ENCODE data around the gene SYNE3.

SYNE3 gene

DNA sequence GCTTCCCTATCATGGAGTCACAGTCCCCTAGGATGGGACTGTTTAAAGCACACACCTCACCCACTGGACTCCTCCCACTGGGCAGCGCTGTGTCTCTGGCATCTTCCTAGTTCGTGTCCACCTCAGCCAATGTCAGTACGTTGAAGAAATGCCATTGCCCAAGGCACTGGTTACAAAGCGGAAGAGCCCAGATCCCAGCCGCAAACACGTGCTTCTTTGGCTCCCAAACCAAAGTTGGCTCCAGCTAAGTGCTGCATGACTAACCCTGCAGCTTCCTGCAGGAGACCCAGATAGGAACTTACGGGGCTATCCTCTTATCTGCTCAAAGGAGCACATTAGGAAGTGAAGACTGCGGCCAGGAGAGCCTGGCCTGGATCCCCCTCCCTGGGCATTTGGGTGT lies 9.3 kb downstream of the SYNE3 start:
- WGBS (ENCODE audit: extremely low coverage, insufficient coverage, low lambda C conversion rate), result no CpG with 5 or more reads among the region's 8 CpGs
- H3K23ac ChIP-seq (ENCODE audit: low read length), result no peak overlapping the region
- H4K8ac ChIP-seq (ENCODE audit: low read depth, low read length), result no peak overlapping the region
- H3K27ac ChIP-seq (ENCODE audit: low read depth, low read length), result no peak overlapping the region
- H2BK15ac ChIP-seq (replicated peaks; ENCODE audit: low read depth), result no peak overlapping the region
- no peak overlapping the region for H2AK5ac ChIP-seq (ENCODE audit: low read length)
- no peak overlapping the region for H3K9ac ChIP-seq (ENCODE audit: low read length)
- H3K27me3 ChIP-seq (ENCODE audit: insufficient read depth, low read length, poor library complexity), result no peaks in the 10 kb centered on the region
- no peak overlapping the region for H3K56ac ChIP-seq (ENCODE audit: low read length)
- no peaks in the 10 kb centered on the region for H3K36me3 ChIP-seq (ENCODE audit: control insufficient read depth, insufficient read depth, low read length)
- no peak overlapping the region for H4K5ac ChIP-seq (ENCODE audit: low read length)
- H2BK5ac ChIP-seq (ENCODE audit: low read length), result no peak overlapping the region
- H3K4me1 ChIP-seq (ENCODE audit: control insufficient read depth, low read depth, low read length), result no peaks in the 10 kb centered on the region
- H3K4ac ChIP-seq (ENCODE audit: low read depth, low read length), result no peak overlapping the region
- no peak overlapping the region for H3K4me3 ChIP-seq (ENCODE audit: low read length)
- no peaks in the 10 kb centered on the region for H3K79me1 ChIP-seq (ENCODE audit: low read length)
- H3K79me2 ChIP-seq (ENCODE audit: control insufficient read depth, insufficient read depth, low read length), result no peaks in the 10 kb centered on the region
- no peak overlapping the region for H2BK120ac ChIP-seq (ENCODE audit: low read depth, low read length)
- peak; percentile 55 for DNase-seq
- no peak overlapping the region for H3K18ac ChIP-seq (ENCODE audit: low read length)
- no peak overlapping the region for H3K4me2 ChIP-seq (ENCODE audit: low read length)

- H3K36me3 ChIP-seq (ENCODE audit: control insufficient read depth, insufficient read depth, low read length), result no peaks in the 10 kb centered on the region
- no peak overlapping the region for H3K4ac ChIP-seq (ENCODE audit: low read depth, low read length)
- DNase-seq, result no peak
- no peak overlapping the region for H3K27ac ChIP-seq (ENCODE audit: low read depth, low read length)
- H2AK5ac ChIP-seq (ENCODE audit: low read length), result no peak overlapping the region
- no peaks in the 10 kb centered on the region for H3K27me3 ChIP-seq (ENCODE audit: insufficient read depth, low read length, poor library complexity)
- H3K9ac ChIP-seq (ENCODE audit: low read length), result no peak overlapping the region
- H2BK15ac ChIP-seq (replicated peaks; ENCODE audit: low read depth), result no peak overlapping the region
- WGBS (ENCODE audit: extremely low coverage, insufficient coverage, low lambda C conversion rate), result no CpG with 5 or more reads among the region's 17 CpGs
- no peak overlapping the region for H2BK5ac ChIP-seq (ENCODE audit: low read length)
- no peaks in the 10 kb centered on the region for H3K79me1 ChIP-seq (ENCODE audit: low read length)
- no peaks in the 10 kb centered on the region for H3K79me2 ChIP-seq (ENCODE audit: control insufficient read depth, insufficient read depth, low read length)
- H3K23ac ChIP-seq (ENCODE audit: low read length), result no peak overlapping the region
- H3K56ac ChIP-seq (ENCODE audit: low read length), result no peak overlapping the region
- H3K18ac ChIP-seq (ENCODE audit: low read length), result no peak overlapping the region
- H2BK120ac ChIP-seq (ENCODE audit: low read depth, low read length), result no peak overlapping the region
- H3K4me1 ChIP-seq (ENCODE audit: control insufficient read depth, low read depth, low read length), result no peaks in the 10 kb centered on the region
- H3K4me3 ChIP-seq (ENCODE audit: low read length), result no peak overlapping the region
- H4K5ac ChIP-seq (ENCODE audit: low read length), result no peak overlapping the region
- H3K4me2 ChIP-seq (ENCODE audit: low read length), result no peak overlapping the region
- H4K8ac ChIP-seq (ENCODE audit: low read depth, low read length), result no peak overlapping the region
Measured at GRCh38 chr14:95505030-95505589, 11.3 kb downstream of the SYNE3 start.

- Histone ChIP-seq H2BK120ac (ENCODE audit: low read depth, low read length) (no peak overlapping the region), H3K23ac (ENCODE audit: low read length) (no peak overlapping the region), H2BK5ac (ENCODE audit: low read length) (no peak overlapping the region), H3K79me1 (ENCODE audit: low read length) (no peaks in the 10 kb centered on the region), H3K18ac (ENCODE audit: low read length) (no peak overlapping the region), H3K36me3 (ENCODE audit: control insufficient read depth, insufficient read depth, low read length) (no peaks in the 10 kb centered on the region), H2BK15ac (replicated peaks; ENCODE audit: low read depth) (no peak overlapping the region), H4K5ac (ENCODE audit: low read length) (no peak overlapping the region), H3K79me2 (ENCODE audit: control insufficient read depth, insufficient read depth, low read length) (no peaks in the 10 kb centered on the region), H3K4ac (ENCODE audit: low read depth, low read length) (no peak overlapping the region), H3K56ac (ENCODE audit: low read length) (no peak overlapping the region), H4K8ac (ENCODE audit: low read depth, low read length) (no peak overlapping the region), H2AK5ac (ENCODE audit: low read length) (no peak overlapping the region), H3K4me3 (ENCODE audit: low read length) (no peak overlapping the region), H3K27ac (ENCODE audit: low read depth, low read length) (no peak overlapping the region), H3K9ac (ENCODE audit: low read length) (no peak overlapping the region), H3K27me3 (ENCODE audit: insufficient read depth, low read length, poor library complexity) (no peaks in the 10 kb centered on the region), H3K4me1 (ENCODE audit: control insufficient read depth, low read depth, low read length) (no peaks in the 10 kb centered on the region), H3K4me2 (ENCODE audit: low read length) (no peak overlapping the region)
- whole genome bisulfite sequencing (ENCODE audit: extremely low coverage, insufficient coverage, low lambda C conversion rate), result no CpG with 5 or more reads among the region's 6 CpGs
- no peak for DNase-seq
Measured at GRCh38 chr14:95504135-95505029, 12.1 kb downstream of the SYNE3 start.

DNA sequence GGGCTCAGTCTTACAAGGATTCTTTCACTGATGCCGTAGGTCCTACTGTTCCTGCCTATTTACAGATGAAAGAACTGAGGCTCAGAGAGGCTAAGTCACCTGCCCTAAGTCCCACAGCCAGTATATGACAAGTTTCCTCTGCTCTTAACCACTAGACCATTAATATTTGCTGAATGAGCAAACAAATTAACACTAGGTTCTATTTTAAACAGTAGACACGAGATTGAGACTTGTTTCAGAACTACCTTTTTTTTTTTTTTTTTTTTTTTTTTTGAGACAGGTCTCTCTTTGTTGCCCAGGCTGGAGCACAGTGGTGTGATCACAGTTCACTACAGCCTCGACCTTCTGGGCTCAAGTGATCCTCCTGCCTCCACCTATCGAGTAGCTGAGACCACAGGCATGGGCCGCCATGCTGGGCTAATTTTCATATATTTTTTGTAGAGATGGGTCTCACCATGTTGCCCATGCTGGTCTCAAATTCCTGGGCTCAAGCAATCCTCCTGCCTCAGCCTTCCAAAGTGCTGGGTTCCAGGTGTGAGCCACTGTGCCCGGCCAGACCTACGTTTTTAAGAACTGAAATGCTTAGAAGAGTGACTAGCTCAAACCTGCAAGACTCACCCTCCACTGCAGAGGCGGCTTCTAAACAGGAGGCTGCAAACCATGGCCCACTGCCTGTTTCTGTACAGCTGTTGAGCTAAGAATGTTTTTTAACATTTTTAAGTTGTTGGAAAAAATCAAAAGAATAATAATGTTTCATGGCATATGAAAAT lies 12.9 kb downstream of the SYNE3 start:
- Histone ChIP-seq H4K8ac (ENCODE audit: low read depth, low read length) (no peak overlapping the region), H3K9ac (ENCODE audit: low read length) (no peak overlapping the region), H3K4me1 (ENCODE audit: control insufficient read depth, low read depth, low read length) (no peaks in the 10 kb centered on the region), H3K4me3 (ENCODE audit: low read length) (no peak overlapping the region), H3K27me3 (ENCODE audit: insufficient read depth, low read length, poor library complexity) (no peaks in the 10 kb centered on the region), H3K79me1 (ENCODE audit: low read length) (no peaks in the 10 kb centered on the region), H3K4me2 (ENCODE audit: low read length) (no peak overlapping the region), H3K79me2 (ENCODE audit: control insufficient read depth, insufficient read depth, low read length) (no peaks in the 10 kb centered on the region), H4K5ac (ENCODE audit: low read length) (no peak overlapping the region), H2BK120ac (ENCODE audit: low read depth, low read length) (no peak overlapping the region), H3K4ac (ENCODE audit: low read depth, low read length) (no peak overlapping the region), H2BK15ac (replicated peaks; ENCODE audit: low read depth) (no peak overlapping the region), H2AK5ac (ENCODE audit: low read length) (no peak overlapping the region), H3K56ac (ENCODE audit: low read length) (no peak overlapping the region), H3K36me3 (ENCODE audit: control insufficient read depth, insufficient read depth, low read length) (no peaks in the 10 kb centered on the region), H3K27ac (ENCODE audit: low read depth, low read length) (no peak overlapping the region), H3K23ac (ENCODE audit: low read length) (no peak overlapping the region), H2BK5ac (ENCODE audit: low read length) (no peak overlapping the region), H3K18ac (ENCODE audit: low read length) (no peak overlapping the region)
- DNase-seq, result no peak
- no CpG with 5 or more reads among the region's 8 CpGs for WGBS (ENCODE audit: extremely low coverage, insufficient coverage, low lambda C conversion rate)

GRCh38 chr14:95502381-95502950 lies 14.0 kb downstream of the SYNE3 start:
- peak overlapping the region; percentile 17 for H3K56ac ChIP-seq (ENCODE audit: low read length)
- no peak overlapping the region for H2BK5ac ChIP-seq (ENCODE audit: low read length)
- H4K5ac ChIP-seq (ENCODE audit: low read length), result no peak overlapping the region
- WGBS (ENCODE audit: extremely low coverage, insufficient coverage, low lambda C conversion rate), result no CpG with 5 or more reads among the region's 14 CpGs
- no peak overlapping the region for H2BK15ac ChIP-seq (replicated peaks; ENCODE audit: low read depth)
- no peaks in the 10 kb centered on the region for H3K36me3 ChIP-seq (ENCODE audit: control insufficient read depth, insufficient read depth, low read length)
- no peaks in the 10 kb centered on the region for H3K79me1 ChIP-seq (ENCODE audit: low read length)
- H3K27ac ChIP-seq (ENCODE audit: low read depth, low read length), result no peak overlapping the region
- no peak overlapping the region for H3K9ac ChIP-seq (ENCODE audit: low read length)
- H2AK5ac ChIP-seq (ENCODE audit: low read length), result no peak overlapping the region
- peak; percentile 58 for DNase-seq
- H3K27me3 ChIP-seq (ENCODE audit: insufficient read depth, low read length, poor library complexity), result no peaks in the 10 kb centered on the region
- no peak overlapping the region for H3K4me2 ChIP-seq (ENCODE audit: low read length)
- H3K18ac ChIP-seq (ENCODE audit: low read length), result peak overlapping the region; percentile 29
- H3K79me2 ChIP-seq (ENCODE audit: control insufficient read depth, insufficient read depth, low read length), result no peaks in the 10 kb centered on the region
- H3K4me3 ChIP-seq (ENCODE audit: low read length), result no peak overlapping the region
- no peak overlapping the region for H4K8ac ChIP-seq (ENCODE audit: low read depth, low read length)
- H3K4ac ChIP-seq (ENCODE audit: low read depth, low read length), result no peak overlapping the region
- no peak overlapping the region for H3K23ac ChIP-seq (ENCODE audit: low read length)
- no peaks in the 10 kb centered on the region for H3K4me1 ChIP-seq (ENCODE audit: control insufficient read depth, low read depth, low read length)
- no peak overlapping the region for H2BK120ac ChIP-seq (ENCODE audit: low read depth, low read length)
